GM23338 (cell line): ENCODE data around the gene HHIPL1. TPM values are rescaled to one million over a fixed set of nuclear protein-coding genes. Genes with fewer than 3 reads are reported as not detected.

Experiments used
- ATAC-seq: fragments of 200-7000 bp; cut with Tn5 transposase; 3 replicates; pipeline ENCODE4 v1.9.1; 2020
- DNase-seq: peaks from one replicate; pipeline ENCODE4 v3.0.0-alpha.2; 2015; ENCODE audit warnings: low spot score
- H2AFZ ChIP-seq: fragments of 200-600 bp; sonication (generic); 2 replicates; pipeline ENCODE4 v1.8.0; 2016; ENCODE audit warnings: antibody characterized with exemption, mild to moderate bottlenecking, moderate library complexity
- H3F3A ChIP-seq: fragments of 200-600 bp; sonication (generic); replicated peaks from 2 replicates; pipeline ENCODE4 v1.8.0; 2017; ENCODE audit warnings: antibody characterized with exemption, mixed run types, low read depth
- H3K27ac ChIP-seq: fragments of 200-600 bp; sonication (generic); 2 replicates; pipeline ENCODE4 v1.6.1; 2016; ENCODE audit warnings: low read depth
- H3K27me3 ChIP-seq: fragments of 200-600 bp; sonication (generic); 2 replicates; pipeline ENCODE4 v1.8.0; 2016; ENCODE audit warnings: mild to moderate bottlenecking, mixed run types, moderate library complexity; ENCODE audit not compliant: insufficient read depth
- H3K36me3 ChIP-seq: fragments of 200-600 bp; sonication (generic); 2 replicates; pipeline ENCODE4 v1.8.0; 2016; ENCODE audit warnings: mild to moderate bottlenecking; ENCODE audit not compliant: insufficient read depth
- H3K4me1 ChIP-seq: fragments of 200-600 bp; sonication (generic); 2 replicates; pipeline ENCODE4 v1.8.0; 2016; ENCODE audit warnings: mild to moderate bottlenecking, moderate library complexity; ENCODE audit not compliant: insufficient read depth
- H3K4me2 ChIP-seq: fragments of 200-600 bp; sonication (generic); 2 replicates; pipeline ENCODE4 v1.7.1; 2017; ENCODE audit warnings: mixed run types
- H3K4me3 ChIP-seq: fragments of 200-600 bp; sonication (generic); 2 replicates; pipeline ENCODE4 v1.6.1; 2016; ENCODE audit warnings: mixed run types
- H3K79me2 ChIP-seq: fragments of 200-600 bp; sonication (generic); replicated peaks from 2 replicates; pipeline ENCODE4 v1.8.0; 2017; ENCODE audit warnings: mild to moderate bottlenecking; ENCODE audit not compliant: insufficient read depth
- H3K9me2 ChIP-seq: fragments of 200-600 bp; sonication (generic); 2 replicates; pipeline ENCODE4 v1.8.0; 2017; ENCODE audit not compliant: insufficient read depth
- H4K20me1 ChIP-seq: fragments of 200-600 bp; sonication (generic); replicated peaks from 2 replicates; pipeline ENCODE4 v1.8.0; 2017; ENCODE audit warnings: mild to moderate bottlenecking; ENCODE audit not compliant: insufficient read depth
- H3K27ac Mint-ChIP-seq: 2 replicates; pipeline ENCODE4 v1.8.0; 2020; ENCODE audit warnings: inconsistent platforms, mild to moderate bottlenecking, moderate library complexity, mixed read lengths
- H3K27me3 Mint-ChIP-seq: 3 replicates; pipeline ENCODE4 v1.8.0; 2022; ENCODE audit warnings: low read depth, mild to moderate bottlenecking, moderate library complexity, mixed read lengths, inconsistent platforms; ENCODE audit not compliant: insufficient read depth, poor library complexity
- H3K36me3 Mint-ChIP-seq: 3 replicates; pipeline ENCODE4 v1.8.0; 2021; ENCODE audit warnings: low read depth, mild to moderate bottlenecking, inconsistent platforms, moderate library complexity, mixed read lengths
- H3K4me1 Mint-ChIP-seq: 3 replicates; pipeline ENCODE4 v1.8.0; 2020; ENCODE audit warnings: mild to moderate bottlenecking, inconsistent platforms, mixed read lengths
- H3K4me3 Mint-ChIP-seq: 3 replicates; pipeline ENCODE4 v1.8.0; 2021; ENCODE audit warnings: moderate library complexity, mild to moderate bottlenecking, inconsistent platforms, mixed read lengths
- H3K9me3 Mint-ChIP-seq: 3 replicates; pipeline ENCODE4 v1.8.0; 2020; ENCODE audit warnings: moderate library complexity, mild to moderate bottlenecking, inconsistent platforms, mixed read lengths
- EZH2phosphoT487 ChIP-seq: fragments of 200-600 bp; sonication (generic); IDR thresholded peaks from one replicate; pipeline ENCODE4 v1.8.1; 2018; ENCODE audit warnings: antibody characterized with exemption; ENCODE audit not compliant: unreplicated experiment
- NANOG ChIP-seq: IDR thresholded peaks from 2 replicates; pipeline ENCODE4 v1.6.1; 2016; ENCODE audit warnings: antibody characterized with exemption, borderline replicate concordance
- REST ChIP-seq: IDR thresholded peaks from one replicate; pipeline ENCODE4 v1.6.1; 2018; ENCODE audit warnings: antibody characterized with exemption; ENCODE audit not compliant: unreplicated experiment
- STAT1 ChIP-seq: IDR thresholded peaks from one replicate; pipeline ENCODE4 v1.6.1; 2016; ENCODE audit warnings: antibody characterized with exemption; ENCODE audit not compliant: unreplicated experiment
- ZNF331 ChIP-seq: fragments of 250-450 bp; sonication (Bioruptor Pico); IDR thresholded peaks from 2 replicates; pipeline ENCODE4 v1.5.0; 2020; ENCODE audit warnings: low read depth, mild to moderate bottlenecking, moderate library complexity
- ZNF462 ChIP-seq: fragments of 250-450 bp; sonication (Bioruptor Pico); IDR thresholded peaks from 2 replicates; pipeline ENCODE4 v1.5.0; 2020; ENCODE audit warnings: mild to moderate bottlenecking, moderate library complexity
- polyA plus RNA-seq: library from polyadenylated mRNA; unstranded; fragments of >200 nt; fragmentation: Nextera tagmentation; extraction: Ambion mirVana; gene quantifications from 2 replicates; pipeline ENCODE4 v1.2.1, GENCODE V29; 2016
- total RNA-seq: library from RNA; depleted of rRNA; stranded (reverse); fragments of >200 nt; shearing (Covaris generic); gene quantifications from 2 replicates; pipeline ENCODE4 v1.2.3, GENCODE V29; 2014
- TF ChIP-seq, protein P1 (sequence below), 2 experiments: fragments of 200-600 bp in 1 of 2; sonication (generic) in 1 of 2; conservative IDR thresholded peaks; 2 replicates each; pipeline versions ENCODE4 v1.5.1 to v1.6.1; 2016 to 2017; ENCODE audit warnings: antibody characterized with exemption in 2 of 2, low read depth in 2 of 2, mild to moderate bottlenecking in 2 of 2, moderate library complexity in 1 of 2

Gene HHIPL1
- total and polyA plus RNA-seq, 2 experiments from 2014 or later = 1.9 to 2.0 TPM

DNA sequence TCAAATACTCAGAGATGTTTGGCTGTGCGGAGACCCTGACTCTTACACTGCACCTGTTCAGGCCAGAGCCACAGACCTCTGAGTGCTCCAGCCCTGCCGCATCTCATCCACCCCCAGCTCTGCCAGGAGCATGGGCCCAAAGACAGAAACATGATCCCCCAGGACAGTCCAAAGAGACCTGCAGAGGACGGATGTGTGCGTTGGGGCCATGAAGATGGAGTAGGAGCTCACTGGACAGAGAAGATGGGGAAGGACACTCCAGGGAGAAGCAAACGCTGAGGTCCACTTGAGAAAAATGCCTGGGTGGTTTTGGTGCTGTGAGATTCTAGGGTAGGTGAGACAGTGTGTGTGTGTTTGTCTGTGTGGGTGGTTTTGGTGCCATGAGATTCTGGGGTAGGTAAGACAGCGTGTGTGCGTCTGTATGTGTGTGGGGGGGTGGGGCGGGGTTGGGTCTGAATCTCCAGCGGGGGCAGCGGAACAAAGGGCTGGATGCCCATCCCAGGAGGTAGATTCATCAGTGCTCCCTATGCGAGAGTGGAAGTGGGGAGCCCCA is 818 bp upstream of the HHIPL1 start:
- Mint-ChIP-seq H3K27me3 (peaks cover 24% of the 10 kb centered on the region), H3K27ac (no peak overlapping the region), H3K36me3 (no peaks in the 10 kb centered on the region), H3K9me3 (no peaks in the 10 kb centered on the region), H3K4me1 (peaks cover 8% of the 10 kb centered on the region), H3K4me3 (peak overlapping the region; percentile 55)
- Histone ChIP-seq H3K27ac (no peak overlapping the region), H3F3A (0 out of 2 replicates have a peak, but pooled peaks cover 3% of the 10 kb centered on the region), H3K79me2 (no peaks in the 10 kb centered on the region), H3K4me2 (peak overlapping the region; percentile 93; the same call in 1 of the 2 replicates), H3K4me3 (peak overlapping the region; percentile 73), H3K4me1 (peaks cover 3% of the 10 kb centered on the region; the same call in 1 of the 2 replicates), H4K20me1 (no peaks in the 10 kb centered on the region), H2AFZ (peak overlapping the region; percentile 98), H3K9me2 (no peaks in the 10 kb centered on the region), H3K36me3 (no peaks in the 10 kb centered on the region), H3K27me3 (peaks cover 29% of the 10 kb centered on the region)
- DNase-seq (no peak), ATAC-seq (peak; percentile 8)
- TF ChIP-seq STAT1 = no peak
- no peak for TF ChIP-seq EZH2phosphoT487
- TF ChIP-seq NANOG = no peak
- no peak for TF ChIP-seq REST
- TF ChIP-seq, protein P1, sequence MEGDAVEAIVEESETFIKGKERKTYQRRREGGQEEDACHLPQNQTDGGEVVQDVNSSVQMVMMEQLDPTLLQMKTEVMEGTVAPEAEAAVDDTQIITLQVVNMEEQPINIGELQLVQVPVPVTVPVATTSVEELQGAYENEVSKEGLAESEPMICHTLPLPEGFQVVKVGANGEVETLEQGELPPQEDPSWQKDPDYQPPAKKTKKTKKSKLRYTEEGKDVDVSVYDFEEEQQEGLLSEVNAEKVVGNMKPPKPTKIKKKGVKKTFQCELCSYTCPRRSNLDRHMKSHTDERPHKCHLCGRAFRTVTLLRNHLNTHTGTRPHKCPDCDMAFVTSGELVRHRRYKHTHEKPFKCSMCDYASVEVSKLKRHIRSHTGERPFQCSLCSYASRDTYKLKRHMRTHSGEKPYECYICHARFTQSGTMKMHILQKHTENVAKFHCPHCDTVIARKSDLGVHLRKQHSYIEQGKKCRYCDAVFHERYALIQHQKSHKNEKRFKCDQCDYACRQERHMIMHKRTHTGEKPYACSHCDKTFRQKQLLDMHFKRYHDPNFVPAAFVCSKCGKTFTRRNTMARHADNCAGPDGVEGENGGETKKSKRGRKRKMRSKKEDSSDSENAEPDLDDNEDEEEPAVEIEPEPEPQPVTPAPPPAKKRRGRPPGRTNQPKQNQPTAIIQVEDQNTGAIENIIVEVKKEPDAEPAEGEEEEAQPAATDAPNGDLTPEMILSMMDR (conservative IDR thresholded peaks at IDR 0.05; ENCODE audit: low read depth in 2 of 2) = no peak

- H3K79me2 ChIP-seq = no peaks in the 10 kb centered on the region
- H3K27ac ChIP-seq = no peak overlapping the region
- DNase-seq = no peak
- H3K27me3 Mint-ChIP-seq = peaks cover 24% of the 10 kb centered on the region
- peak overlapping the region; percentile 73 for H3K4me3 Mint-ChIP-seq
- peak overlapping the region; percentile 96 for H2AFZ ChIP-seq
- H3K27ac Mint-ChIP-seq = no peak overlapping the region
- peaks cover 8% of the 10 kb centered on the region for H3K4me1 Mint-ChIP-seq
- no peaks in the 10 kb centered on the region for H3K9me2 ChIP-seq
- H3K4me3 ChIP-seq = peak overlapping the region; percentile 73
- TF ChIP-seq ZNF462 (no peak), ZNF331 (no peak), NANOG (no peak)
- ATAC-seq = peak; percentile 12
- H4K20me1 ChIP-seq = no peaks in the 10 kb centered on the region
- no peaks in the 10 kb centered on the region for H3K36me3 Mint-ChIP-seq
- 0 out of 2 replicates have a peak, but pooled peaks cover 3% of the 10 kb centered on the region for H3F3A ChIP-seq
- no peaks in the 10 kb centered on the region for H3K36me3 ChIP-seq
- H3K9me3 Mint-ChIP-seq = no peaks in the 10 kb centered on the region
- peaks cover 29% of the 10 kb centered on the region for H3K27me3 ChIP-seq
- peaks cover 3% of the 10 kb centered on the region; the same call in 1 of the 2 replicates for H3K4me1 ChIP-seq
- H3K4me2 ChIP-seq = peak overlapping the region; percentile 93
Observed at GRCh38 chr14:99645545-99646505, 896 bp downstream of the HHIPL1 start.
